ENCODE measurements around the gene ATXN1. TPM values are rescaled to one million over a fixed set of nuclear protein-coding genes. Genes with fewer than 3 reads are reported as not detected.

Gene ATXN1
- total and polyA plus RNA-seq, 2 of the 8 experiments (the other 6 are each of a cell fraction or from before 2014, with no cell fraction given): 1.6 to 4.0 TPM

- no peak overlapping the region for H4K5ac ChIP-seq (ENCODE audit: insufficient read length, low read depth, low read length)
- H3K23ac ChIP-seq (ENCODE audit: insufficient read length): no peak overlapping the region
- no peak overlapping the region for H4K8ac ChIP-seq (ENCODE audit: extremely low read depth, insufficient read depth, low read length)
- no peak overlapping the region for H2BK12ac ChIP-seq (ENCODE audit: low read depth, low read length)
- POLR2A ChIA-PET (ENCODE audit: partially characterized antibody): no interaction called here
- peaks cover 2 to 7% (median 5%) of the 10 kb centered on the region in 4 experiments; a peak in 5 of 7 replicates for H3K4me1 ChIP-seq (replicated peaks in 1 of 4; ENCODE audit: control insufficient read depth in 3 of 4, insufficient read depth in 4 of 4, low read length in 3 of 4)
- H3K27ac ChIP-seq (ENCODE audit: low read depth, low read length): no peak overlapping the region
- H4K91ac ChIP-seq (replicated peaks; ENCODE audit: insufficient read length, low read length): no peak overlapping the region
- no peaks in the 10 kb centered on the region for H3K9me3 ChIP-seq (ENCODE audit: insufficient read depth in 2 of 2, low read depth in 1 of 2, low read length in 1 of 2)
- no peak overlapping the region for H3K18ac ChIP-seq (ENCODE audit: extremely low read depth, low read length)
- H3K4ac ChIP-seq (replicated peaks; ENCODE audit: insufficient read length, low read depth, low read length): no peak overlapping the region
- no peak overlapping the region for H2AFZ ChIP-seq (ENCODE audit: low read length)
- no peaks in the 10 kb centered on the region for H3K27me3 ChIP-seq (replicated peaks in 1 of 4; ENCODE audit: control insufficient read depth in 3 of 4, extremely low read depth in 1 of 4, insufficient read depth in 3 of 4, low read length in 3 of 4)
- no peak overlapping the region for H3K9ac ChIP-seq (replicated peaks in 1 of 4; ENCODE audit: extremely low read depth in 1 of 4, low read depth in 3 of 4, low read length in 3 of 4)
- H3K79me2 ChIP-seq (ENCODE audit: control insufficient read depth in 1 of 2, insufficient read depth in 2 of 2, low read length in 2 of 2): no peaks in the 10 kb centered on the region
- FAIRE-seq (no peak), DNase-seq (ENCODE audit: low read depth in 1 of 2, low spot score in 2 of 2) (no peak)
- no peak overlapping the region for H3K14ac ChIP-seq (ENCODE audit: insufficient read length)
- H3K4me2 ChIP-seq (ENCODE audit: insufficient read depth in 1 of 2, low read depth in 2 of 2, low read length in 2 of 2): no peak overlapping the region
- no peak overlapping the region for H3K4me3 ChIP-seq (ENCODE audit: extremely low read depth in 1 of 4, insufficient read depth in 2 of 4, low read depth in 3 of 4, low read length in 4 of 4)
- no peaks in the 10 kb centered on the region for H4K20me1 ChIP-seq (replicated peaks in 1 of 2; ENCODE audit: control insufficient read depth in 1 of 2, insufficient read depth in 2 of 2, low read length in 2 of 2)
- H3K23me2 ChIP-seq (ENCODE audit: low read depth, low read length): no peaks in the 10 kb centered on the region
- no peaks in the 10 kb centered on the region for H3K79me1 ChIP-seq (ENCODE audit: low read depth, low read length)
- no peaks in the 10 kb centered on the region for H3K36me3 ChIP-seq (ENCODE audit: control insufficient read depth in 2 of 4, insufficient read depth in 4 of 4, low read length in 3 of 4)
- CTCF ChIA-PET (ENCODE audit: partially characterized antibody): interaction anchor here (6.1 kb wide), 1 partner anchor 12 kb away, joined by 33 read pairs; no protein-coding TSS in a partner anchor
- no peak overlapping the region for H3K56ac ChIP-seq (replicated peaks; ENCODE audit: insufficient read length, low read depth, low read length)
- no peak overlapping the region for H2BK120ac ChIP-seq (replicated peaks; ENCODE audit: low read depth, low read length)
- H2BK15ac ChIP-seq (ENCODE audit: low read length): no peak overlapping the region
- no peak overlapping the region for H2AK5ac ChIP-seq (ENCODE audit: low read depth, low read length)
- no peak overlapping the region for H2BK5ac ChIP-seq (ENCODE audit: low read depth, low read length)
- WGBS, 2 experiments (ENCODE audit: extremely low coverage in 1 of 2, insufficient coverage in 1 of 2, insufficient read length in 1 of 2, insufficient replicate concordance in 2 of 2, low coverage in 1 of 2, low lambda C conversion rate in 2 of 2, missing lambda C conversion rate in 1 of 2): 86% methylated on average over 8 of the region's 8 CpGs; no CpG with 5 or more reads in 1 of the 2 experiments
- no peak overlapping the region for H2BK20ac ChIP-seq (ENCODE audit: low read length)
- no peak for TF ChIP-seq TAF1 (IDR thresholded peaks at IDR 0.05; ENCODE audit: low read depth, low read length)
- no peak for TF ChIP-seq SIRT6 (IDR thresholded peaks at IDR 0.05; ENCODE audit: low read length)
- no peak for TF ChIP-seq SP2 (IDR thresholded peaks at IDR 0.05; ENCODE audit: low read length)
- no peak for TF ChIP-seq CREB1 (IDR thresholded peaks at IDR 0.05)
- no peak for TF ChIP-seq EGR1 (IDR thresholded peaks at IDR 0.05; ENCODE audit: borderline replicate concordance, low read depth, low read length)
- TF ChIP-seq RAD21 (IDR thresholded peaks at IDR 0.05 in 1 of 2, conservative IDR thresholded peaks at IDR 0.05 in 1 of 2; ENCODE audit: low read depth in 2 of 2, low read length in 2 of 2): no peak
- TF ChIP-seq MAFK (IDR thresholded peaks at IDR 0.05; ENCODE audit: low read depth, low read length): no peak
- TF ChIP-seq ATF3 (IDR thresholded peaks at IDR 0.05; ENCODE audit: insufficient read depth, low read depth, low read length): no peak
- TF ChIP-seq USF2 (IDR thresholded peaks at IDR 0.05; ENCODE audit: low read length): no peak
- no peak for TF ChIP-seq CEBPB (IDR thresholded peaks at IDR 0.05; ENCODE audit: low read depth, low read length)
- TF ChIP-seq SUZ12 (IDR thresholded peaks at IDR 0.05; ENCODE audit: low read length): no peak
Measured at GRCh38 chr6:16524380-16524707, 236.9 kb downstream of the ATXN1 start.
